GM23248 (cell line): ENCODE data around the gene SESTD1.

Source experiments
- EZH2 ChIP-seq: fragments of 200-600 bp; sonication (generic); IDR thresholded peaks from 2 replicates; pipeline ENCODE4 v1.6.1; 2018; ENCODE audit warnings: antibody characterized with exemption, mild to moderate bottlenecking; ENCODE audit not compliant: insufficient read depth, poor library complexity, severe bottlenecking
- EZH2phosphoT487 ChIP-seq: fragments of 200-600 bp; sonication (generic); IDR thresholded peaks from 2 replicates; pipeline ENCODE4 v1.6.1; 2018; ENCODE audit warnings: antibody characterized with exemption, moderate library complexity, mild to moderate bottlenecking, low read depth; ENCODE audit not compliant: insufficient read depth

DNA sequence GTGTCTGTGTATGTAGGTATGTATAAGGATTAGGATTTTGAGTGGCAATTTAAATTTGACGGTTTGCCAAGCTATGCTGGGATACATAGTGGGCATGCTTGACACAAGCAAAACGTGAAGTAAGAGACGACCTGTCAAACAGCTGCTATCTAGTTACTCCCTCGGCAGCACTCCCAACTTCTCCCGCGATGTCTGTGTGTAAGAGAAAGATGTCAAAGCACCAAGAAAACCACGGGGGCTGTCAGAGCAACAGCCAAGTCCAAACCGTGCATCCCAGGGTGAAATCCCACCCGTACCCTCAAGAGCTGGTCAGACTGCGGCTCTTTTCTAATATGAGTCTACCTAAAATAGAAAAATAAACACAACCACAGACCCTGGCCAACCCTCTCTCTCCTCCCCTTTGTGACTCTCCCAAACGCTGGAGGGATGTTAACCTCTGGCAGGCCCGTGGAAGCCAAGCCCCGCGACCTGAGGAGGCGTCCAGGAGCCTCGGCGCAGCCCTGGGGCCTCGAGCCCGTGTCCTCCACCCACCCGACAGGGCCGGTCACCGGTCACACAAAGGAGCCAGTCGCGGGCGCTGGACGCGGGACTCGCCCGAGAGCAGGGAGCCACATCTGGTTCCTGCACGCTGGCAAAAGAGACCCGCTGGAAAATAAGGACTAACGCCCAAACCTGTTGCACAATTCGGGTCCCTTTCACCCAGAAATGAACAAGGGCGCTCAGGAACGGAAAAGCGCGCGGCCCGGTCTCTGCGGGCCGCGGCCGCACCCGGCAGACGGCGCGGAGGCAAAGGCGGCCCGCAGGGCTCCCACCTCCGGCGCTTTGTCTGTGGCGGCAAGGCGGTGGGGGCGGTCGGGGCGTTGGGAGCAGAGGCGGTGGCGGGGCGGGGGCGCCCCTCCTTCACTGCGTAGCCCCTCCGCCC is 925 bp downstream of the SESTD1 start:
- TF ChIP-seq EZH2phosphoT487, result no peak
- no peak for TF ChIP-seq EZH2
